Measurements from ENCODE around the gene ALDH8A1.

Gene ALDH8A1

DNA sequence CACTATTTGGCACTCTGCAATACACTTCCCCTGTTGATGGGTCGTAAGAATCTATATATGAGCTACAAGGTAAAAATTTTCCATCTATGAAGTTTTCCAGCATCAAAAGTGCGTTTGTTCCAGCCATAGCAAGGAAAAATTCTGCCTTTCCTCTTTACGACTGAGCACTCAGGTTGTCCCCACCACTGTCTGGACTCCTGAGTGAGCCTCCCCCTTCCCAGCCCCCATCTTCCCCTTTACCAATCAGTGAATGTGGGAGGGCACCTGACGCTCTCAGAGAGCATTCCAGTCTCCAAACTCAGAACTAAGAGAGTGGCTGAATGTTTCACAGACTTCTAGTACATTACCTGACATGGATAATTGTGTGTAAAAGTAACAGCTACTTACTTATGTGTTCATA lies at the start of gene ALDH8A1:
ALDH8A1 (minus strand) TSS at position 175 of the 400 bp plus-strand sequence; CDS start at position 127, 48 bp downstream.
- no peak for DNase-seq (ENCODE audit: low read depth, low spot score)

DNA sequence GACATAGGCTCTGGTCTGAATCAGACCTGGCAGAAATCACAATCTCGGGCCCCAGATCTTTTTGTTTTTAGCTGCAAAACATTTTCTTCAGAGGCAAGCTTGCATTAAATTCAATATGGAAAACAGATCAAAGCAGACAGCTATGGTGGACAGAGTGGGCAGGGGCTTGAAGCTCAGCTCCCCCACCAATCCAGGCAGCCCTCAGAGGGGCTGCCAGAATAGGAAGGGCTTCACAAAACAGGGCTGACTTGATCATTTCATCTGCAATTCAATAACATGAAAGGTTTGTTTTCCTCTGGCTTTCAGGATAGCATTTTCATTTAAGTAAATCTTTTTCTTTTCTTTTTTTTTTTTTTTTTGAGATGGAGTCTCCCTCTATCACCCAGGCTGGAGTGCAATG lies 49.2 kb upstream of the ALDH8A1 start:
- no peak for DNase-seq (ENCODE audit: low read depth, low spot score)

DNA sequence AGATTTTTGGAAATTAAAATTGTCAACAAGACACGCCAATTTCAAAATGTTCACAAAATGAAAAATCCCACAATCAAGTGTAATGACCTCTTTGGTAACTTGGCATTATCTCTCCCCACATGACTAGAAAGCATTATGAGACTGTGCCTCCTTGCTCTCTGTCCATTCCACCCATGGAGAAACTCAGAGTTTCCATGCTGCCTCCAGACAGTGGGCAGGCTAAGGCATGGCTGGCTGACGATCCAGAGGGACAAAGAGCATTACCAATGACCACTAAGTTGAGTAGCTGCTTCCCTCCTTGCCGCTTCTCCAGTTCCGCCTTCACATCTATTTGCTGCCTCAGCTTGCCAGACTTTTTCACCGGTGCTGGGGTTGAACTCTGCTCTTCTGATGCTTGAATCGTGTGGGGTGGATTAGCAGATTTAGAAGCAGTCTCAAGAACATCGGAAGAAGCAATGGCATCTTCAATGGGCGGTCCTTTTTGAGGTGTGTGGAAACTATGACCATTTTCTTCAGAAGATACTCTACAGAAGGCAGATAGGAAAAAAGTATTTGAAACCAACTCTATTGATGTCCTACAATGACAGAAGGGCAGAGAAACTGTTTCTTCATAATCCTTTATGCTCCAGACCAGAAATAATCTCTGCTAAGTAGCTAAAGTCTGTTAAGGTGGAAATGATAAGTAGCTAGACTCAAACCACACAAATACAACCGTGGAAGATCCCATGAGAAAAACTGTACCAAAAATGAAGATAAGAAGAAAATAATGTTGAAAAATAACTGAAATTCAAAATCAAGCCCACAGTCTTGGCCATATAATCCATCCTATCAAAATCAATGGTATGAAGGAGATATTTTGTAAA lies 47.5 kb upstream of the ALDH8A1 start:
- DNase-seq (ENCODE audit: low read depth, low spot score) = no peak

GRCh38 chr6:134995536-134995935 lies 45.6 kb upstream of the ALDH8A1 start:
- no peak for DNase-seq (ENCODE audit: low read depth, low spot score)

- no peak for DNase-seq (ENCODE audit: low read depth, low spot score)
These were observed 44.5 kb upstream of the ALDH8A1 start for GRCh38 chr6:134994431-134994830.

- DNase-seq (ENCODE audit: low read depth, low spot score) = no peak
These were observed 42.3 kb upstream of the ALDH8A1 start for GRCh38 chr6:134992155-134992554.

GRCh38 chr6:134990262-134990661 lies 40.4 kb upstream of the ALDH8A1 start:
- DNase-seq (ENCODE audit: low read depth, low spot score) = no peak

- DNase-seq (ENCODE audit: low read depth, low spot score) = no peak
These were observed 34.9 kb upstream of the ALDH8A1 start for GRCh38 chr6:134984821-134985220.

- no peak for DNase-seq (ENCODE audit: low read depth, low spot score)
These were observed 33.9 kb upstream of the ALDH8A1 start for GRCh38 chr6:134983823-134984222.

DNA sequence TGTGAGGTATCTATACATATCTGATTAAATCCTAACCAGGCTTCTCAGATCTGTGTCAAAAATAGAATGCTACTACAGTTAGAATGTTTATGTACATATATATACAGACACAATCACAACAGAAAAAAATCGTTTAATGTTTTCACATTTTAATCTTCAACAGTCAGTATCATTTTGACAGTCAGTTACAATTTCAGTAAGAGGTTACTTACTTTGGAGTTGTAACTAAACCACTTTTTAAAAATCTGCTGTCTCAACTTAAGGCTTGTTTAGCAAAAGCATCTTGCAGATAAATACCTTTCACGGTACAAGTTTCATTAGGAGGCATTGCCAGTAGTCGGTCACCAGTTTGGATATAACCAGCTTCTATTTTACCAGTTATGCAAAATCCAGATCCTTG lies 32.3 kb upstream of the ALDH8A1 start:
- DNase-seq (ENCODE audit: low read depth, low spot score) = no peak

- DNase-seq (ENCODE audit: low read depth, low spot score) = no peak
These were observed 30.9 kb upstream of the ALDH8A1 start for GRCh38 chr6:134980846-134981245.

DNA sequence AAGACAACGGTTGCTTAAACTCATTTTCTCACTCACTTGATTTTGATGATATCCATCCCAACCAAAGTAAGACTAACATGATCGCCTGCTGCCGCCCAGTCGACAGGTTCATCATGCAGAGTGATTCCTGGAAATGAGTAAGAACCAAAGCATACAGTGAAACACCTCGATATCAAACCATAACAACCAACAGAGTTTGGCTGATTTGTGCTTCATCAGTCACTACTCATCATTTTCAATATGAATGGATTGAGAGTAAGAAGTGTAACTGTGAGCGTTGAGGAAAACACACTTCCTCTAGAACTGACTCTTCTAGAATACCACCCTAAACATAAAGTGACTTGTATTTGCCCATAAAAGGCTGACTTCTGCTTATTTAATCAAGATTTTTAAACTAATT lies 29.2 kb upstream of the ALDH8A1 start:
- no peak for DNase-seq (ENCODE audit: low read depth, low spot score)

DNA sequence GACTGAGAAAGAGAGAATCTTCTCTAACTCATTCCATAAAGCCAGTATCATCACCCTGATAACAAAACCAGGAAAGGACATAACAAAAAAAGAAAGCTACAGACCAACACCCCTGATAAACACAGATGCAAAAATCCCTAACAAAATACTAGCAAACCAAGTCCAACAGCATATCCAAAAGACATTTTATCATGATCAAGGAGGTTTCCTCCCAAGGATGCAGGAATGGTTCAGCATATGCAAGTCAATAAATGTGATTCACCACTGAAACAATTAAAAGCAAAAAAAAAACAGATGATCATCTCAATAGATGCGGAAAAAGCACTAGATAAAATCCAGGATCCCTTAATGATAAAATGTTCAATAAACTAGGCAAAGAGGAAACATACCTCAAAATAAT lies 24.5 kb upstream of the ALDH8A1 start:
- no peak for DNase-seq (ENCODE audit: low read depth, low spot score)

DNA sequence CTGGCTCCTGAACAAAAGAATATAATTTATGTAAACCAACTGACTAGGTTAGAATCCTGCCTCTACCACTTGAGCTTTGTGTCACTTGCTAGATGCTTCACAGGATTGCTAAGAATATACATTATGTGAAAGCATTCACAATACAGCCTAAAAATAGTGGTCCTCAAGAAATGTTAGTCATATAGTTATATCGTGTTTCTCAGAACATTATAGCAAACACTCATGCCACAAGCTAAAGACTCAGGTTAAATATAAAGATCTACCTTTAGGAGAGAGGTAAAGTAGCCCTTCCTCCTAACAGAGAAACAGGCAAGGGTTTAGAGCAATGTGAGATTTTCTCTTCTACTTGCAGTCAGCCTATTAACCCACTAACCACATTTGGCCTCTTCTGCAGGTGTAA lies 17.8 kb upstream of the ALDH8A1 start:
- DNase-seq (ENCODE audit: low read depth, low spot score) = no peak

GRCh38 chr6:134964451-134965203 lies 14.7 kb upstream of the ALDH8A1 start:
- DNase-seq (ENCODE audit: low read depth, low spot score) = no peak

DNA sequence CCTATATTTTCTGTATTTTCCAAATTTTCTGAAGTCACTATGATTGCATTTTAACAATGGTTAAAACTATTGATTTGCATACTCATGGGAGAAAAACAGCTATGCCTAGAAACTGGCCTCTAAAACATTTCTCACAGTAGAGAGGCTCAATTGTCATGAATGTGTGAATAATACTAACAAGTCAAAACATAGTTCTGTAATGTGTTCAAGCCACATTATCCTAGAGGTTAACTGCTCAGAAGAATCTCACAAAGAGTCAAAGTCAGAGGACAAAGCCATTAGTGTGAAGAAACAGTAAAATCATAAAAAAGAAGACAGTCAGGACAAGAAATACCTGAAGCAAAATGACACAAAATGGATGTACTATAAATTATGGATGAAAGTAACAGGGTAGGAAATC lies 12.5 kb upstream of the ALDH8A1 start:
- DNase-seq (ENCODE audit: low read depth, low spot score) = no peak

GRCh38 chr6:134961366-134961765 lies 11.5 kb upstream of the ALDH8A1 start:
- DNase-seq (ENCODE audit: low read depth, low spot score) = no peak

GRCh38 chr6:134959603-134960002 lies 9.7 kb upstream of the ALDH8A1 start:
- no peak for DNase-seq (ENCODE audit: low read depth, low spot score)

- DNase-seq (ENCODE audit: low read depth, low spot score) = no peak
These were observed 6.8 kb upstream of the ALDH8A1 start for GRCh38 chr6:134956676-134957075.

- no peak for DNase-seq (ENCODE audit: low read depth, low spot score)
These were observed 6.1 kb upstream of the ALDH8A1 start for GRCh38 chr6:134956032-134956431.

GRCh38 chr6:134954272-134955000 lies 4.5 kb upstream of the ALDH8A1 start:
- DNase-seq (ENCODE audit: low read depth, low spot score) = no peak

Measured in ELF-1 (cell line).